Hepatocyte (in vitro differentiated cells): Measurements from ENCODE around the gene TMEM132A. TPM values are rescaled to one million over a fixed set of nuclear protein-coding genes. Genes with fewer than 3 reads are reported as not detected.

Source experiments
- DNase-seq: peaks from one replicate; pipeline ENCODE4 v3.0.0-alpha.2; 2016; ENCODE audit warnings: low spot score
- H2AFZ ChIP-seq: fragments of 200-600 bp; sonication (generic); 2 replicates; pipeline ENCODE4 v1.6.0; 2016; ENCODE audit warnings: antibody characterized with exemption, mild to moderate bottlenecking
- H3K27ac ChIP-seq: fragments of 200-600 bp; sonication (generic); 2 replicates; pipeline ENCODE4 v1.5.1; 2016; ENCODE audit warnings: mild to moderate bottlenecking
- H3K27me3 ChIP-seq: fragments of 200-600 bp; sonication (generic); 2 replicates; pipeline ENCODE4 v1.6.1; 2016
- H3K36me3 ChIP-seq: fragments of 200-600 bp; sonication (generic); replicated peaks from 2 replicates; pipeline ENCODE4 v1.5.1; 2016; ENCODE audit warnings: low read depth; ENCODE audit not compliant: insufficient read depth
- H3K4me1 ChIP-seq: fragments of 200-600 bp; sonication (generic); 2 replicates; pipeline ENCODE4 v1.5.1; 2016; ENCODE audit warnings: mild to moderate bottlenecking, moderate library complexity; ENCODE audit not compliant: insufficient read depth
- H3K4me2 ChIP-seq: fragments of 200-600 bp; sonication (generic); 2 replicates; pipeline ENCODE4 v1.6.0; 2016
- H3K4me3 ChIP-seq: fragments of 200-600 bp; sonication (generic); 2 replicates; pipeline ENCODE4 v1.5.1; 2016; ENCODE audit warnings: mild to moderate bottlenecking
- H3K79me2 ChIP-seq: fragments of 200-600 bp; sonication (generic); 2 replicates; pipeline ENCODE4 v1.6.0; 2017; ENCODE audit warnings: mild to moderate bottlenecking
- H3K9me2 ChIP-seq: fragments of 200-600 bp; sonication (generic); replicated peaks from 2 replicates; pipeline ENCODE4 v1.6.0; 2017; ENCODE audit warnings: mild to moderate bottlenecking; ENCODE audit not compliant: insufficient read depth
- H3K9me3 ChIP-seq: fragments of 200-600 bp; sonication (generic); 2 replicates; pipeline ENCODE4 v1.5.1; 2016; ENCODE audit warnings: low read depth, mild to moderate bottlenecking
- H4K20me1 ChIP-seq: fragments of 200-600 bp; sonication (generic); 2 replicates; pipeline ENCODE4 v1.6.0; 2016; ENCODE audit warnings: mild to moderate bottlenecking; ENCODE audit not compliant: insufficient read depth, poor library complexity, severe bottlenecking
- CTCF ChIP-seq: fragments of 200-600 bp; sonication (generic); IDR thresholded peaks from 2 replicates; pipeline ENCODE4 v1.5.1; 2016; ENCODE audit warnings: antibody characterized with exemption, mild to moderate bottlenecking; ENCODE audit not compliant: poor library complexity
- EZH2 ChIP-seq: fragments of 200-600 bp; sonication (generic); IDR thresholded peaks from 2 replicates; pipeline ENCODE4 v1.6.1; 2016; ENCODE audit warnings: antibody characterized with exemption, mild to moderate bottlenecking, borderline replicate concordance
- EZH2phosphoT487 ChIP-seq: fragments of 200-600 bp; sonication (generic); IDR thresholded peaks from one replicate; pipeline ENCODE4 v1.6.1; 2018; ENCODE audit warnings: antibody characterized with exemption, mild to moderate bottlenecking, low read depth, moderate library complexity; ENCODE audit not compliant: unreplicated experiment, severe bottlenecking
- WGBS: methylation state at CpG from one replicate; pipeline ENCODE4 v1.1.6; 2016; ENCODE audit warnings: low lambda C conversion rate; ENCODE audit errors: missing lambda C conversion rate; 5-methylcytosine and 5-hydroxymethylcytosine counted together
- polyA plus RNA-seq: library from polyadenylated mRNA; unstranded; fragments of >200 nt; fragmentation: Nextera tagmentation; extraction: Ambion mirVana; gene quantifications from 2 replicates; pipeline ENCODE4 v1.2.1, GENCODE V29; 2016
- total RNA-seq: library from RNA; depleted of rRNA; stranded (reverse); fragments of >200 nt; gene quantifications from 2 replicates; pipeline ENCODE4 v1.2.3, GENCODE V29; 2014

The TMEM132A gene
- total and polyA plus RNA-seq, 2 experiments from 2014 or later: 44.3 to 98.7 TPM

- no peak overlapping the region for H3K4me2 ChIP-seq
- WGBS: 84% methylated on average over 6 of the region's 6 CpGs
- no peak overlapping the region for H2AFZ ChIP-seq
- H3K4me3 ChIP-seq: no peak overlapping the region
- no peaks in the 10 kb centered on the region for H3K27me3 ChIP-seq
- no peaks in the 10 kb centered on the region for H3K36me3 ChIP-seq
- no peak for TF ChIP-seq EZH2phosphoT487
- TF ChIP-seq CTCF: no peak
- TF ChIP-seq EZH2: no peak
- DNase-seq: no peak
- no peak overlapping the region for H3K27ac ChIP-seq
- no peaks in the 10 kb centered on the region for H3K9me3 ChIP-seq
- H3K9me2 ChIP-seq: no peaks in the 10 kb centered on the region
- no peaks in the 10 kb centered on the region for H3K79me2 ChIP-seq
- H3K4me1 ChIP-seq: no peaks in the 10 kb centered on the region
- no peaks in the 10 kb centered on the region for H4K20me1 ChIP-seq
Observed at GRCh38 chr11:60974726-60975125, 50.5 kb downstream of the TMEM132A start.

- no peak for DNase-seq
- H3K4me1 ChIP-seq: no peaks in the 10 kb centered on the region
- no peak for TF ChIP-seq CTCF
- TF ChIP-seq EZH2: no peak
- no peak for TF ChIP-seq EZH2phosphoT487
- H3K79me2 ChIP-seq: no peaks in the 10 kb centered on the region
- no peak overlapping the region for H3K4me3 ChIP-seq
- no peaks in the 10 kb centered on the region for H3K36me3 ChIP-seq
- no peak overlapping the region for H3K27ac ChIP-seq
- no peaks in the 10 kb centered on the region for H4K20me1 ChIP-seq
- 95% methylated on average over 4 of the region's 4 CpGs for WGBS
- no peaks in the 10 kb centered on the region for H3K27me3 ChIP-seq
- H3K4me2 ChIP-seq: no peak overlapping the region
- H2AFZ ChIP-seq: no peak overlapping the region
- no peaks in the 10 kb centered on the region for H3K9me3 ChIP-seq
- no peaks in the 10 kb centered on the region for H3K9me2 ChIP-seq
Observed at GRCh38 chr11:60977224-60977623, 53.0 kb downstream of the TMEM132A start.

GRCh38 chr11:60977836-60978235 is 53.6 kb downstream of the TMEM132A start:
- Histone ChIP-seq H3K27ac (no peak overlapping the region), H3K9me3 (no peaks in the 10 kb centered on the region), H2AFZ (no peak overlapping the region), H3K4me1 (no peaks in the 10 kb centered on the region), H3K27me3 (no peaks in the 10 kb centered on the region), H3K79me2 (no peaks in the 10 kb centered on the region), H3K4me3 (no peak overlapping the region), H3K9me2 (no peaks in the 10 kb centered on the region), H3K36me3 (no peaks in the 10 kb centered on the region), H3K4me2 (no peak overlapping the region), H4K20me1 (no peaks in the 10 kb centered on the region)
- TF ChIP-seq EZH2 (no peak), CTCF (no peak), EZH2phosphoT487 (no peak)
- no peak for DNase-seq

GRCh38 chr11:60978546-60979380 is 54.5 kb downstream of the TMEM132A start:
- no peak overlapping the region for H3K27ac ChIP-seq
- no peaks in the 10 kb centered on the region for H3K79me2 ChIP-seq
- no peak overlapping the region for H3K4me2 ChIP-seq
- no peak overlapping the region for H2AFZ ChIP-seq
- H3K27me3 ChIP-seq: no peaks in the 10 kb centered on the region
- no peak overlapping the region for H3K4me3 ChIP-seq
- H4K20me1 ChIP-seq: no peaks in the 10 kb centered on the region
- no peak for DNase-seq
- no peaks in the 10 kb centered on the region for H3K4me1 ChIP-seq
- no peaks in the 10 kb centered on the region for H3K9me3 ChIP-seq
- 87% methylated on average over 10 of the region's 10 CpGs for WGBS
- H3K9me2 ChIP-seq: no peaks in the 10 kb centered on the region
- H3K36me3 ChIP-seq: no peaks in the 10 kb centered on the region
- TF ChIP-seq EZH2phosphoT487 (no peak), CTCF (no peak), EZH2 (no peak)
